Neural cell (in vitro differentiated cells): Measurements from ENCODE around the gene BCL2L11. TPM values are rescaled to one million over a fixed set of nuclear protein-coding genes. Genes with fewer than 3 reads are reported as not detected.

ENCODE experiments used
- H2AFZ ChIP-seq: fragments of 200-600, 300-800 bp; sonication (generic), shearing (Covaris generic); 2 replicates; pipeline ENCODE4 v1.6.0; 2014; ENCODE audit warnings: low read depth, mild to moderate bottlenecking, antibody characterized with exemption, low read length, moderate library complexity
- H3F3A ChIP-seq: fragments of 200-600 bp; shearing (Covaris generic); 2 replicates; pipeline ENCODE4 v1.6.1; 2016; ENCODE audit warnings: mild to moderate bottlenecking, moderate library complexity, mixed read lengths, antibody characterized with exemption, low read length; ENCODE audit not compliant: insufficient read depth, poor library complexity, severe bottlenecking
- H3K27ac ChIP-seq: fragments of 200-600, 300-800 bp; sonication (generic), shearing (Covaris generic); 2 replicates; pipeline ENCODE4 v1.5.1; 2014; ENCODE audit warnings: mild to moderate bottlenecking, low read length, moderate library complexity
- H3K27me3 ChIP-seq: fragments of 300-800, 200-600 bp; sonication (generic), shearing (Covaris generic); 2 replicates; pipeline ENCODE4 v1.6.0; 2014; ENCODE audit warnings: mild to moderate bottlenecking, low read depth, low read length, moderate library complexity; ENCODE audit not compliant: insufficient read depth
- H3K36me3 ChIP-seq: fragments of 300-800, 200-600 bp; sonication (generic), shearing (Covaris generic); 2 replicates; pipeline ENCODE4 v1.5.1; 2014; ENCODE audit warnings: mild to moderate bottlenecking, antibody characterized with exemption, low read length, moderate library complexity; ENCODE audit not compliant: insufficient read depth
- H3K4me2 ChIP-seq: fragments of 300-800, 200-600 bp; sonication (generic), shearing (Covaris generic); 2 replicates; pipeline ENCODE4 v1.6.0; 2014; ENCODE audit warnings: mild to moderate bottlenecking, low read length
- H3K4me3 ChIP-seq: fragments of 300-800, 200-600 bp; sonication (generic), shearing (Covaris generic); 2 replicates; pipeline ENCODE4 v1.5.1; 2014; ENCODE audit warnings: mild to moderate bottlenecking, low read length, moderate library complexity
- H3K79me2 ChIP-seq: fragments of 200-600 bp; shearing (Covaris generic); replicated peaks from 2 replicates; pipeline ENCODE4 v1.6.0; 2014; ENCODE audit warnings: mild to moderate bottlenecking, low read length, moderate library complexity; ENCODE audit not compliant: insufficient read depth
- H3K9ac ChIP-seq: fragments of 300-800, 200-600 bp; sonication (generic), shearing (Covaris generic); 2 replicates; pipeline ENCODE4 v1.6.1; 2016; ENCODE audit warnings: mild to moderate bottlenecking, low read length, mixed read lengths
- H3K9me2 ChIP-seq: fragments of 200-600 bp; shearing (Covaris generic); 2 replicates; pipeline ENCODE4 v1.6.1; 2016; ENCODE audit warnings: mild to moderate bottlenecking, low read length, mixed read lengths; ENCODE audit not compliant: insufficient read depth
- H3K9me3 ChIP-seq: fragments of 200-600, 300-800 bp; sonication (generic), shearing (Covaris generic); 2 replicates; pipeline ENCODE4 v1.6.1; 2016; ENCODE audit warnings: mild to moderate bottlenecking, mixed run types, low read length, moderate library complexity, mixed read lengths
- H4K20me1 ChIP-seq: fragments of 200-600 bp; shearing (Covaris generic); 2 replicates; pipeline ENCODE4 v1.6.1; 2016; ENCODE audit warnings: mild to moderate bottlenecking, mixed run types; ENCODE audit not compliant: insufficient read depth
- CTCF ChIP-seq: fragments of 450-650 bp; IDR thresholded peaks from 2 replicates; pipeline ENCODE4 v1.5.1; 2014; ENCODE audit warnings: antibody characterized with exemption, mild to moderate bottlenecking, moderate library complexity; ENCODE audit not compliant: poor library complexity, severe bottlenecking
- EP300 ChIP-seq: fragments of 450-650 bp; conservative IDR thresholded peaks from 2 replicates; pipeline ENCODE4 v1.6.1; 2014; ENCODE audit warnings: antibody characterized with exemption, mild to moderate bottlenecking, moderate library complexity; ENCODE audit not compliant: poor library complexity, severe bottlenecking
- EZH2 ChIP-seq: fragments of 200-600, 300-800 bp; shearing (Covaris generic), sonication (generic); IDR thresholded peaks from 2 replicates; pipeline ENCODE4 v1.6.1; 2014; ENCODE audit warnings: antibody characterized with exemption, low read length, borderline replicate concordance, mild to moderate bottlenecking; ENCODE audit not compliant: insufficient read depth, poor library complexity, severe bottlenecking
- MXI1 ChIP-seq: fragments of 450-650 bp; conservative IDR thresholded peaks from 2 replicates; pipeline ENCODE4 v1.6.1; 2014; ENCODE audit warnings: antibody characterized with exemption, mild to moderate bottlenecking; ENCODE audit not compliant: poor library complexity, severe bottlenecking
- POLR2AphosphoS5 ChIP-seq: IDR thresholded peaks from 2 replicates; pipeline ENCODE4 v1.6.1; 2012
- RAD21 ChIP-seq: fragments of 450-650 bp; conservative IDR thresholded peaks from 2 replicates; pipeline ENCODE4 v1.6.1; 2014; ENCODE audit warnings: antibody characterized with exemption, mild to moderate bottlenecking, moderate library complexity
- REST ChIP-seq: IDR thresholded peaks from 2 replicates; pipeline ENCODE4 v1.6.1; 2012; ENCODE audit warnings: borderline replicate concordance
- SMC3 ChIP-seq: fragments of 450-650 bp; conservative IDR thresholded peaks from 2 replicates; pipeline ENCODE4 v1.6.1; 2014; ENCODE audit warnings: antibody characterized with exemption, mild to moderate bottlenecking, moderate library complexity; ENCODE audit not compliant: poor library complexity
- TAF1 ChIP-seq: IDR thresholded peaks from 2 replicates; pipeline ENCODE4 v1.6.1; 2012; ENCODE audit warnings: low read depth
- polyA plus RNA-seq: library from polyadenylated mRNA; depleted of rRNA; stranded (reverse); fragments of >200 nt; gene quantifications from 2 replicates; pipeline ENCODE4 v1.2.3, GENCODE V29; 2014

BCL2L11 gene
- polyA plus RNA-seq, 1 donor from 2014 or later, result 2.6 TPM

- Histone ChIP-seq H3K79me2 (no peaks in the 10 kb centered on the region), H2AFZ (no peak overlapping the region), H3K9me3 (no peaks in the 10 kb centered on the region), H3K9me2 (no peaks in the 10 kb centered on the region), H3K4me3 (no peak overlapping the region), H3K4me2 (no peak overlapping the region), H3K27me3 (no peaks in the 10 kb centered on the region), H3F3A (no peaks in the 10 kb centered on the region), H4K20me1 (no peaks in the 10 kb centered on the region), H3K9ac (no peak overlapping the region), H3K36me3 (no peaks in the 10 kb centered on the region), H3K27ac (no peak overlapping the region)
- TF ChIP-seq SMC3, result no peak
- TF ChIP-seq REST, result no peak
- TF ChIP-seq MXI1, result no peak
- TF ChIP-seq EZH2, result no peak
- no peak for TF ChIP-seq CTCF
- no peak for TF ChIP-seq POLR2AphosphoS5
- TF ChIP-seq RAD21, result no peak
- no peak for TF ChIP-seq TAF1
- TF ChIP-seq EP300, result no peak
Measured at GRCh38 chr2:111099402-111099801, 21.3 kb upstream of the BCL2L11 start.

- Histone ChIP-seq H3K27me3 (no peaks in the 10 kb centered on the region), H4K20me1 (no peaks in the 10 kb centered on the region), H3K9me2 (no peaks in the 10 kb centered on the region), H3F3A (no peaks in the 10 kb centered on the region), H3K79me2 (no peaks in the 10 kb centered on the region), H3K36me3 (no peaks in the 10 kb centered on the region), H3K9me3 (no peaks in the 10 kb centered on the region), H3K27ac (no peak overlapping the region), H3K4me3 (no peak overlapping the region), H3K4me2 (no peak overlapping the region), H3K9ac (no peak overlapping the region), H2AFZ (no peak overlapping the region)
- TF ChIP-seq EP300 (no peak), MXI1 (no peak), SMC3 (no peak), TAF1 (no peak), CTCF (no peak), REST (no peak), EZH2 (no peak)
Measured at GRCh38 chr2:111100087-111100764, 20.5 kb upstream of the BCL2L11 start.
